Measurements from ENCODE around the gene SYNPR. TPM values are rescaled to one million over a fixed set of nuclear protein-coding genes. Genes with fewer than 3 reads are reported as not detected.

SYNPR gene
- total RNA-seq, 1 experiment from 2014 or later, result 0.17 TPM

DNA sequence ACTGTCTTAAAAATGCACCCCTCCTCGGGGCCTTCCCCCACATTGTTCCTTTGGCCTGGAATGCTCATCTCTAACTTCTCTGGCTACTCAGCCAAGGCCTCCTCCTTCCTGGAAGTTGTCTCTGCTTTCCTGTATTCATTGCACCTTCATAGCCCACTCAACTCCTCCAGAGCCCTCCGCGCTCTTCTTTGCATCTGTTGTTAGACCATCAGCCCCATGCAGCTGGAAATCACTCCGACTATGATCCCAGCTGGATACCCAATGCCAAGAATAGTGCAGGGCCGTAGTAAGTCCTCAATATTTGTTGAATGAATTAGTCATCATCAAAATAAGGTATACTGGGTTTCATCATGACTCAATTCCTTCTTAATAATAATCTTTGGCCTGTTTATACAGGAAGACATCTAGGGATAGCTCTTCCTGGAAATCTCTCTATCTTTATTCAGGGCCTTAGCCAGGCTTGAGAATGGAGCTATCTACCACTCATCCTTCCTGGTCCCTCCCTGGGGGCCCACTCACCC lies 112.7 kb downstream of the SYNPR start:
- H3K14ac ChIP-seq (ENCODE audit: insufficient read depth, low read length), result no peak overlapping the region
- no peak overlapping the region for H2BK12ac ChIP-seq (ENCODE audit: insufficient read length, low read depth, low read length)
- Mint-ChIP-seq H3K27ac (no peak overlapping the region), H3K9me3 (no peaks in the 10 kb centered on the region), H3K4me3 (no peak overlapping the region), H3K27me3 (ENCODE audit: low read depth) (no peaks in the 10 kb centered on the region), H3K36me3 (ENCODE audit: insufficient read depth in 1 of 3, low read depth in 3 of 3) (no peaks in the 10 kb centered on the region), H3K4me1 (peaks cover 9 to 10% of the 10 kb centered on the region in 2 experiments)
- H2BK15ac ChIP-seq (ENCODE audit: low read depth, low read length), result no peak overlapping the region
- H3K4me1 ChIP-seq (ENCODE audit: insufficient read depth, low read length), result no peaks in the 10 kb centered on the region; the same call in 1 of the 2 replicates
- DNase-seq, result no peak
- no peak overlapping the region for H2BK120ac ChIP-seq (ENCODE audit: low read depth, low read length, poor library complexity, severe bottlenecking)
- no peaks in the 10 kb centered on the region for H3K23me2 ChIP-seq (ENCODE audit: insufficient read length, low read depth, low read length, poor library complexity, severe bottlenecking)
- no peak overlapping the region for H3K4ac ChIP-seq (ENCODE audit: low read depth, low read length)
- H4K8ac ChIP-seq (replicated peaks; ENCODE audit: insufficient read length, low read depth, low read length), result no peak overlapping the region
- H4K91ac ChIP-seq (ENCODE audit: insufficient read length, low read depth, low read length), result no peak overlapping the region
- H2AFZ ChIP-seq (ENCODE audit: low read length), result no peak overlapping the region
- no peak overlapping the region for H3K4me2 ChIP-seq (ENCODE audit: insufficient read depth, insufficient read length, low read length)
- no peak overlapping the region for H2AK5ac ChIP-seq (ENCODE audit: insufficient read length, low read length)
- no peak overlapping the region for H2BK20ac ChIP-seq (ENCODE audit: low read depth, low read length, poor library complexity, severe bottlenecking)
- no peaks in the 10 kb centered on the region for H3K79me2 ChIP-seq (ENCODE audit: insufficient read depth, low read length)
- H3K23ac ChIP-seq (ENCODE audit: insufficient read length, low read depth, low read length), result no peak overlapping the region
- H4K20me1 ChIP-seq (ENCODE audit: control insufficient read depth, insufficient read depth, insufficient read length), result no peaks in the 10 kb centered on the region
- H3T11ph ChIP-seq (ENCODE audit: low read length), result no peak overlapping the region
- no peaks in the 10 kb centered on the region for H3K27me3 ChIP-seq (ENCODE audit: insufficient read depth, low read length)
- no peak overlapping the region for H3K56ac ChIP-seq (ENCODE audit: insufficient read length, low read depth, low read length)
- H2BK5ac ChIP-seq (ENCODE audit: insufficient read length, low read length), result no peak overlapping the region
- H3K79me1 ChIP-seq (ENCODE audit: insufficient read depth, low read depth, low read length, poor library complexity, severe bottlenecking), result no peaks in the 10 kb centered on the region
- H4K5ac ChIP-seq (ENCODE audit: insufficient read length, low read depth, low read length), result no peak overlapping the region
- no peak overlapping the region for H3K18ac ChIP-seq (ENCODE audit: insufficient read length, low read depth, low read length)
- H3K9ac ChIP-seq (ENCODE audit: extremely low read depth, insufficient read length, low read length), result no peak overlapping the region
- no CpG with 5 or more reads among the region's 5 CpGs for WGBS (ENCODE audit: extremely low coverage, insufficient read length, low lambda C conversion rate)
- TF ChIP-seq, protein P1, sequence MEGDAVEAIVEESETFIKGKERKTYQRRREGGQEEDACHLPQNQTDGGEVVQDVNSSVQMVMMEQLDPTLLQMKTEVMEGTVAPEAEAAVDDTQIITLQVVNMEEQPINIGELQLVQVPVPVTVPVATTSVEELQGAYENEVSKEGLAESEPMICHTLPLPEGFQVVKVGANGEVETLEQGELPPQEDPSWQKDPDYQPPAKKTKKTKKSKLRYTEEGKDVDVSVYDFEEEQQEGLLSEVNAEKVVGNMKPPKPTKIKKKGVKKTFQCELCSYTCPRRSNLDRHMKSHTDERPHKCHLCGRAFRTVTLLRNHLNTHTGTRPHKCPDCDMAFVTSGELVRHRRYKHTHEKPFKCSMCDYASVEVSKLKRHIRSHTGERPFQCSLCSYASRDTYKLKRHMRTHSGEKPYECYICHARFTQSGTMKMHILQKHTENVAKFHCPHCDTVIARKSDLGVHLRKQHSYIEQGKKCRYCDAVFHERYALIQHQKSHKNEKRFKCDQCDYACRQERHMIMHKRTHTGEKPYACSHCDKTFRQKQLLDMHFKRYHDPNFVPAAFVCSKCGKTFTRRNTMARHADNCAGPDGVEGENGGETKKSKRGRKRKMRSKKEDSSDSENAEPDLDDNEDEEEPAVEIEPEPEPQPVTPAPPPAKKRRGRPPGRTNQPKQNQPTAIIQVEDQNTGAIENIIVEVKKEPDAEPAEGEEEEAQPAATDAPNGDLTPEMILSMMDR (conservative IDR thresholded peaks at IDR 0.05), result no peak
- H3K27ac ChIP-seq (ENCODE audit: insufficient read length, low read depth, low read length), result no peak overlapping the region
- no peaks in the 10 kb centered on the region for H3K9me3 ChIP-seq (ENCODE audit: control insufficient read depth, low read depth, low read length)

All from H9 (cell line).